ENCODE results near the gene NCK2.

- TF ChIP-seq CTCF (IDR thresholded peaks at IDR 0.05 in 2 of 3, conservative IDR thresholded peaks at IDR 0.05 in 1 of 3; ENCODE audit: borderline replicate concordance in 1 of 3, insufficient read depth in 1 of 3, low read depth in 2 of 3, low read length in 2 of 3) (no peak), EZH2 (IDR thresholded peaks at IDR 0.05) (no peak), CEBPB (IDR thresholded peaks at IDR 0.05; ENCODE audit: low read depth) (no peak), SRF (IDR thresholded peaks at IDR 0.05; ENCODE audit: low read depth) (no peak), POLR2AphosphoS5 (IDR thresholded peaks at IDR 0.05; ENCODE audit: low read depth, low read length) (no peak), SIN3A (IDR thresholded peaks at IDR 0.05; ENCODE audit: low read depth) (no peak), ZBTB33 (IDR thresholded peaks at IDR 0.05; ENCODE audit: extremely low read depth, insufficient replicate concordance, low read length) (no peak), ATF3 (IDR thresholded peaks at IDR 0.05) (no peak), YY1 (IDR thresholded peaks at IDR 0.05; ENCODE audit: extremely low read depth, insufficient replicate concordance, low read depth, low read length) (no peak)
These were observed 24.3 kb downstream of the NCK2 start for GRCh38 chr2:105768961-105769452.
